Erythroblast (primary cell): ENCODE data around the gene TMEM120B.

Experiments used
- GATA1 ChIP-seq: IDR thresholded peaks from 2 replicates; pipeline ENCODE4 v1.6.1; 2011; ENCODE audit warnings: low read depth, mild to moderate bottlenecking, control low read depth, low read length, moderate library complexity
- POLR2A ChIP-seq: IDR thresholded peaks from 2 replicates; pipeline ENCODE4 v1.6.1; 2011; ENCODE audit warnings: mild to moderate bottlenecking, low read length

DNA sequence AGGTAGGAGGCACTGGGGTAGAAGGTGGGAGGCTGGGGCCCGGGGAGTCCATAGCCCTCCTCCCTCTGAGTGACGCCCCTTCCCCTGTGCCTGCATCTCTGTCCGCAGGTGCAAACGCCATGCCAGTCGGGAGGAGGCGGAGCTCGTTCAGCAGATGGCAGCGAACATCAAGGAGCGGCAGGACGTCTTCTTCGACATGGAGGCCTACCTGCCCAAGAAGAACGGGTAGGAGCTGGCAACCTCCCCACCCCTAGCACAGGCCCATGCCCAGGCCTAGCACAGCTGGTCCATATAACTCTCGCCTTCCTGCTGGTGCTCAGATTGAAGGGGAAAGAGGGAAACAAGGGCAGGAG lies 35.6 kb downstream of the TMEM120B start:
- TF ChIP-seq POLR2A (no peak), GATA1 (no peak)
